ENCODE results near the gene HERPUD2. TPM values are rescaled to one million over a fixed set of nuclear protein-coding genes. Genes with fewer than 3 reads are reported as not detected.
A peak's percentile ranks its signal among the peaks of the same experiment; 100 is the strongest.

HERPUD2 gene
- total RNA-seq, 4 donors from 2014 or later = 17.6 to 118 (median 37.7) TPM

- no peak for TF ChIP-seq EP300 (IDR thresholded peaks at IDR 0.05; ENCODE audit: low read depth)
- no peak for TF ChIP-seq POLR2A (IDR thresholded peaks at IDR 0.05)
- no peak for TF ChIP-seq POLR2AphosphoS5 (IDR thresholded peaks at IDR 0.05)
- TF ChIP-seq CTCF (IDR thresholded peaks at IDR 0.05) = no peak
- no peak for DNase-seq
Measured at GRCh38 chr7:35619863-35620262, 75.1 kb downstream of the HERPUD2 start.

DNA sequence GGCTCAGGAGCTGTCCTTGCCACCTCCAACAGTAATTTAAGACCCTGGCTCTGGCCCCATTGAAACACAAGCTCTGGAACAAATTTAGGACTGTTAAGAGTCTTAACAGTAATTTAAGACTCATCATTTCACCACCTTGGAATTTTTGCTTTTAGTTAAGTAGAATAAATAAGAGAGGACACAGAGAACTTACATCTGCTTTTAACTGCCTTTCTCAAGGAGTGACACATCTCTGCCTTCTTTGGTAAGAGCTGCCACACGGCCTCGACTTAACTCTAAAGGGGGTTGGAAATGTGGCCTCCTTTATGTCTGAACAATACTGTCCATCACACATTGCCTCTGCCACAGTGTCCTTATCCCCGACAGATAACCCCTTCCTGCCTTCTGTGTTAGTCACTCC, 77.9 kb downstream of the HERPUD2 start:
- Histone ChIP-seq H3K9me3 (no peaks in the 10 kb centered on the region), H3K4me3 (no peak overlapping the region), H3K4me1 (no peaks in the 10 kb centered on the region), H3K36me3 (no peaks in the 10 kb centered on the region), H3K27ac (no peak overlapping the region), H3K27me3 (no peaks in the 10 kb centered on the region)
- intact Hi-C loops (cut with DNase I; ENCODE audit: low total_unique reads) = no loop called here
- 68 to 71% methylated on average over 3 of the region's 3 CpGs for WGBS, 2 donors (ENCODE audit: low coverage in 1 of 2)
- in situ Hi-C loops (cut with MboI; ENCODE audit: low pct_ligation_motif_present in 1 of 4, low pct_unique_long_range_greater_than_20kb in 1 of 4, low sequenced_read_pairs in 3 of 4) = no loop called here
- TF ChIP-seq CTCF (IDR thresholded peaks at IDR 0.05) = no peak
- no peak for TF ChIP-seq EP300 (IDR thresholded peaks at IDR 0.05; ENCODE audit: low read depth)
- no peak for TF ChIP-seq POLR2A (IDR thresholded peaks at IDR 0.05)
- no peak for TF ChIP-seq POLR2AphosphoS5 (IDR thresholded peaks at IDR 0.05)
- no peak for DNase-seq

More at GRCh38 chr7:35619863-35620262, 75.1 kb downstream of the HERPUD2 start:
- Histone ChIP-seq H3K4me3 (no peak overlapping the region), H3K4me1 (peaks cover 0 to 3% (median 2%) of the 10 kb centered on the region in 4 donors), H3K36me3 (no peaks in the 10 kb centered on the region), H3K27me3 (no peaks in the 10 kb centered on the region), H3K9me3 (no peaks in the 10 kb centered on the region), H3K27ac (no peak overlapping the region)
- in situ Hi-C loops (cut with MboI; ENCODE audit: low pct_ligation_motif_present in 1 of 4, low pct_unique_long_range_greater_than_20kb in 1 of 4, low sequenced_read_pairs in 3 of 4) = loop anchor here in 1 of 4 donors (10.0 kb wide), 1 partner anchor 195 kb away; no protein-coding TSS in a partner anchor
- 57% methylated on average over 1 of the region's 1 CpG; no CpG with 5 or more reads in 1 of the 2 donors for WGBS, 2 donors (ENCODE audit: low coverage in 1 of 2)
- intact Hi-C loops (cut with DNase I; ENCODE audit: low total_unique reads) = no loop called here

DNA sequence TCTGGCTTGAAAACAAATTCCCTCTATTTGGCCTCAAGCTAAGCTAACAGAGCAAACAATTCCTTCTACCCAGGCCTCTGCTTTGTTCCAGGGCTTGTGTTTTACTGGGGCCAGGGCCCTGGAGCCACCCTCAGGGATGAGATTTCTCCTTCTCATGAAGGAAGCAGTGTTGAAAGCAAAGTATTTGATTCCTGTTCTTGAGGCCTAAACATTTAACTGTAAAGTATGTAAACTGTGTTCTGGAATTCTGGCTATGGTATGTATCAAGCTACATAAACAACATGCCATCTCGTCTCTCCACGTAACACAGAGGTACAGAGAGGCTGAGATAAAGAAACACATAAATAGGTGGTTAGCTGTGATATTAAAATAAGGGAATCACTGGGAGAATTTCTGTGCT, 81.8 kb downstream of the HERPUD2 start:
- no peaks in the 10 kb centered on the region for H3K36me3 ChIP-seq
- no peak for TF ChIP-seq CTCF (IDR thresholded peaks at IDR 0.05)
- no peak for TF ChIP-seq POLR2A (IDR thresholded peaks at IDR 0.05)
- TF ChIP-seq EP300 (IDR thresholded peaks at IDR 0.05; ENCODE audit: low read depth) = no peak
- TF ChIP-seq POLR2AphosphoS5 (IDR thresholded peaks at IDR 0.05) = no peak
- intact Hi-C loops (cut with DNase I; ENCODE audit: low total_unique reads) (no loop called here), in situ Hi-C loops (cut with MboI; ENCODE audit: low pct_ligation_motif_present in 1 of 4, low pct_unique_long_range_greater_than_20kb in 1 of 4, low sequenced_read_pairs in 3 of 4) (no loop called here)
- no peak for DNase-seq
- H3K4me1 ChIP-seq = no peaks in the 10 kb centered on the region
- no peak overlapping the region for H3K4me3 ChIP-seq
- H3K27me3 ChIP-seq = no peaks in the 10 kb centered on the region
- 75 to 77% methylated on average over 2 of the region's 2 CpGs for WGBS, 2 donors (ENCODE audit: low coverage in 1 of 2)
- H3K9me3 ChIP-seq = no peaks in the 10 kb centered on the region
- peak overlapping the region in 1 of 4 donors; percentile 27 for H3K27ac ChIP-seq

DNA sequence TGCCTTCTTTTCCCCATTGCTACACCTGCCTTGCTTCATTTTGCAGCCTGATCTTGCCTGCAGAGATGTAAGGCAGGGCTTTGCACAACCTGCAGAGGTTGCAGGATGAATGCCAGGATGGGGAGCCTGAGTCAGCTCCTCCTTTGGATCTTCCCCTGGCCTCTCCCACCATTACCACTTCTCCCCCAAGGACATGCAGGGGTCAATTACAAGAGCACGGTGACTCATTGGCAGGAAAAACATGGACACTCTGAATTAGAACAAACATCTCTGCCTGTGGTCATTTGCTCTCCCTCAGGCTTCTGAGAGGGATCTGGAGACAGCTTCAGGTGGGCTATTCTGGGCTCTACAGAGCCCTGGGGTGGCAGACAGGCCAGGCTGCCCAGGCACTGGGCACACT, 89.2 kb downstream of the HERPUD2 start:
- no peak for DNase-seq
- H3K27me3 ChIP-seq = no peaks in the 10 kb centered on the region
- in situ Hi-C loops (cut with MboI; ENCODE audit: low pct_ligation_motif_present in 1 of 4, low pct_unique_long_range_greater_than_20kb in 1 of 4, low sequenced_read_pairs in 3 of 4) = no loop called here
- WGBS, 2 donors (ENCODE audit: low coverage in 1 of 2) = 50 to 100% methylated on average over 1 of the region's 1 CpG
- H3K27ac ChIP-seq = no peak overlapping the region
- no peaks in the 10 kb centered on the region for H3K9me3 ChIP-seq
- TF ChIP-seq CTCF (IDR thresholded peaks at IDR 0.05) (no peak), POLR2A (IDR thresholded peaks at IDR 0.05) (no peak), POLR2AphosphoS5 (IDR thresholded peaks at IDR 0.05) (no peak), EP300 (IDR thresholded peaks at IDR 0.05; ENCODE audit: low read depth) (no peak)
- H3K4me1 ChIP-seq = no peaks in the 10 kb centered on the region
- no peak overlapping the region for H3K4me3 ChIP-seq
- no peaks in the 10 kb centered on the region for H3K36me3 ChIP-seq
- intact Hi-C loops (cut with DNase I; ENCODE audit: low total_unique reads) = no loop called here

All from transverse colon (tissue), 4 donors.